GM12892 (cell line): ENCODE results near the gene FOXO3.

Experiments
- POLR2A ChIP-seq: IDR thresholded peaks from 2 replicates; pipeline ENCODE4 v1.6.1; 2011; ENCODE audit warnings: low read depth, low read length, control low read depth
- POLR2AphosphoS5 ChIP-seq: IDR thresholded peaks from 2 replicates; pipeline ENCODE4 v1.6.1; 2011; ENCODE audit warnings: low read depth, low read length, control low read depth
- TAF1 ChIP-seq: IDR thresholded peaks from 2 replicates; pipeline ENCODE4 v1.6.1; 2011; ENCODE audit warnings: low read depth, mild to moderate bottlenecking, control low read depth, low read length, borderline replicate concordance

- TF ChIP-seq POLR2AphosphoS5 (peak; percentile 10; the same call in 1 of the 2 replicates), POLR2A (no peak; the same call in 1 of the 2 replicates), TAF1 (no peak)
These were observed 37.0 kb downstream of the FOXO3 start for GRCh38 chr6:108597572-108598304.
